HG02885 (cell line): ENCODE measurements around the gene PEX3.

Experiments
- ATAC-seq: cut with Tn5 transposase; IDR thresholded peaks from one replicate; pipeline ENCODE4 v1.9.1; 2021; ENCODE audit warnings: mild to moderate bottlenecking; ENCODE audit not compliant: unreplicated experiment, poor library complexity

Gene PEX3, protein sequence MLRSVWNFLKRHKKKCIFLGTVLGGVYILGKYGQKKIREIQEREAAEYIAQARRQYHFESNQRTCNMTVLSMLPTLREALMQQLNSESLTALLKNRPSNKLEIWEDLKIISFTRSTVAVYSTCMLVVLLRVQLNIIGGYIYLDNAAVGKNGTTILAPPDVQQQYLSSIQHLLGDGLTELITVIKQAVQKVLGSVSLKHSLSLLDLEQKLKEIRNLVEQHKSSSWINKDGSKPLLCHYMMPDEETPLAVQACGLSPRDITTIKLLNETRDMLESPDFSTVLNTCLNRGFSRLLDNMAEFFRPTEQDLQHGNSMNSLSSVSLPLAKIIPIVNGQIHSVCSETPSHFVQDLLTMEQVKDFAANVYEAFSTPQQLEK

DNA sequence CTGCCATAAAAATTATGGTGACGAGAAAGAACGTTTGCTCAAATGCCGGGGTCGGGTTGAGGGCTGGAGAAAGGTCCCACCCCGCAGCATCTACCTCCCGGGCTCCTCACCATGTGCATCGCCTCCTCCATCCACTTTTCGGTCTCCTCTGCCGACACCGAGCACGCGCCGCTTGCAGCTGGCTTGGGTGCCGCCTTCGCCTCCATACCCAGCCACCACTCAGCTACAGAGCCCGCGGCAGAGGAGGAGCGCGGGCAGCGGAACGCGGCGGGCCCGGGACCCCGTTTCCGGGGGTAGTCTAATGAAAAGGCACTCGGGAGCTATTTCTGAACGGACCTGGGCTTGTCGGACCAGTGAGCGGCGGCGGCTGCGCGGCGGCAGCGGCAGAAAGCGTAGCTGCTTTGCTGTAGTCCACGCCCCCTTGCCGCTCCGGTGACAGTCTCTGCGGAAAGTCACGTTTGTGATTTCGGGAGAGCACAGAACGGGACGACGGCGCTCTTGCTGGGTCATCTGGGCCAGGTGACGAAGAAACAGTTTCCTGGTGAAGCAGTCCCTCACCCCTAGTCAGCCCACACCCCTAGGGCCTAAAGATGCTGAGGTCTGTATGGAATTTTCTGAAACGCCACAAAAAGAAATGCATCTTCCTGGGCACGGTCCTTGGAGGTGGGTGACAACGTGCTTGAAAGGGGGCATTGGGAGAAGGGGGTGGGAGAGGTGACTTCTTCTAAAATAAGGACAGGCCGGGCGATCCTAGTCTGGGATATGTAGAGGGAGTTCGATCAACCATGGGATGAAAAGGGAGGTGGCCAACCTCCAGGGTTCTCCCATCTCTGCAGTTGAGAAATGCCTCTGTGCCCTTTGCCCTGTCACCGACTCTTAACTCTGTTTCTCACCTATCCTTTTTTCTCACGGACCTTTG, at the start of gene PEX3, which contains the start of gene ADAT2:
Gene PEX3, plus strand, starts transcription at position 353 of the 919 bp plus-strand sequence. Its CDS starts 238 bp downstream, at position 591.
Gene ADAT2, minus strand, starts transcription at position 243 of the 919 bp plus-strand sequence. Its CDS starts 37 bp downstream, at position 206.
- peak; percentile 97 for ATAC-seq

DNA sequence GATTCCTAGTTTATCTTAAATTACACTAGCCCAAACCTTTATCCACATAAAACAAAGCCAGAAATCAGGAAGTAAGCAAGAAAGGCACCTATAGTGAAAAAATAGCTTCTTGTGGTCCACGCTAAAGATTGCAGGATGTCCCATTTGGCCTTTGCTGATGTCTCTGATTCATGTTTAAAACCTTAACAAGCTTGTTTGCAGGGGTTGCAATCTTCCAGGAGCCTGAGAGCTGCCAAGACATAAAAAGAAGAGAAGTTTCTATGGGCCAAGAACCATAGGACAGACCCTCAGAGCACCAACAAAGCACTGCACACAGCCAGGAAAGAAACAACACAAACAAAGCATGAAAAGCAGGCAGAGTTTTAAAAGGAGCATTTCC, 49.5 kb upstream of the PEX3 start:
- no peak for ATAC-seq

DNA sequence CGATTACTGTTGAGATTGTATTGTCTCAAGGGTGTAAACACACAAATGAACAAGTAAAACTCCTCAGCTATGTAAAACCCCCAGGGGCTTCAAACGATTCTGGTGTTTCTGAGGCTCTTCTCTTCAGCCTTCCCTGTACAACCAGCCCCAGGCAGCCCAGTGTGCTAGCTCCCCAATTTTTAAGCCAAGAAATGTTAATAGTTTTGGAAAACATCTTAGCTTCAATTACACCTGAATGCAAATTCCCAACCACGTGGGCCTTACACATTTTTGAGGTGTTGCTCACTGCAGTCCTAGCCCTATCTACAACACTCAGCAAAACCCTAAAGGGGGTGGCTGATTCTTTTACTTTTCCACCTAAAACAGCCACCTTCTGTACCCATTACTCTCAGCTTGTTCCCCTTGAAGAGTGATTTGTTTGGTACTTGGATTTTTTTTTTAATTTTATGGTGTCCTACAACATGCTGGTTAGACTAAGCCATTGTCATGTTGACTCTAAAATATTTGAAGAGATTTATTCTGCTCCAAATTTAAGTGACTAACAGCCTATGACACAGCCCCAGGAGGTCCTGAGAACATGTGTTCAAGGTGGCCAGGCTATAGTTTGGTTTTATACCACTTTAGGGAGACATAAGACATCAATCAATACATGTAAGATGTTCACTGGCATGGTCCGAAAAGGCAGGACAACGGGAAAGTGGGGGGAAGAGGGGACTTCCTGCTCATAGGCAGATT, 48.8 kb upstream of the PEX3 start:
- ATAC-seq = no peak

DNA sequence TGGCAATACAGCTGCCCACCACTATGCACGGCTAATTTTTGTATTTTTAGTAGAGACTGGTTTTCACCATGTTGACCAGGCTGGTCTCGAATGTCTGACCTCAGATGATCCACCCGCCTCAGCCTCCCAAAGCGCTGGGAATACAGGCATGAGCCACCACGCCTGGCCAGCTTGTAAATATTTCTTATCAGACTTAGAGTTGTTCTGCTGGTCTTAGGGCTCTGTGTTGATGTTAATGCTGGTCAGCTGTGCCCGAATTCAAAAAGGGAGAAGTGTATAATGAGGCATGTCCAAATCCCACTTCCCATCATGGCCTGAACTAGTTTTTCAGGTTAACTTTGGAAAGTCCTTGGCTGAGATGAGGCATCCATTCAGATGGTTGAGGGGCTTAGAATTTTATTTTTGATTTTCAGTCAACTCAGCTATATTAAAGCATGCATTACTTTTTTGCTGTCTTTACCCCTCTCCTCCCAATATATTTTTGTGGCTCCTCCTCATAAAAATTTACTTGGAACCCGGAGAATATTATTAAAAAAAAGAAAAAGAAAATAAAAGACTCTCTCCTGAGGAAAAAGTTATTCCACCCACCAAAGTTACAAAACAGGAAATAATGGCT, 47.8 kb upstream of the PEX3 start:
- no peak for ATAC-seq

DNA sequence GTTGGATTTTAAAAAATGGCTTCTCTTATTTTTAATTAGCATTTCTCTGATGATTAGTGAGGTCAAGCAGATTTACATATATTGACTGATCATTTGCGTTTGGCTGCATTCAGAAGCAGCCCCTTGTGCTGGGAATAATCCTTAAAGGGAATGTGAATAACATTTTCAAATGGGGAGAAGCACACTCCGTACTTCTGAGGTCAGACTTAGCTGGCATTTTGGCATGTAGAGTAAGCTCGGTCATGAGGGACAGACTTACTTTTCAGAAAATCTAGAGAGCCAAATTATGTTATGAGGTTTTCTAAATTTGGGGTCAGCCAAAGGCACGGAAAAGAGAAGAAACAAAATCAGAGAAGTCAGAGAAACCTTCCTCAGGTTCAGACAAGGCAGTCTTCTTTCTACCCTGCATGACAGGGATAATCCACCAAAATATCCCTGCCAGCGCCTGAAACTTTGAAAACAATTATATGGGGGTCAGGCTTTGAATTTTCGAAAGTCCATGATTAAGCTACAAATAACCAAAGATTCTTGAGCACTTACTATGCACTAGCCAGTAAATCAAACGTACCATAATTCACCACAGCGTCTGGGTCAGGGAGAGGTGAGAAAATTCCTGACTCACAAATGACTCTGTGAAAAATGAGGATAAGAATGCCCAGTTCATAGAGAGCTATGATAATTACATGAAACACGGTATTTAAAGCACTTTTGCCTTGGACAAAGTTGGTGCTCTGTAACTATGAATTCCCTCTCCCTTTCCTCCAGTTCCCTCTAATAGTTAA, 45.0 kb upstream of the PEX3 start:
- no peak for ATAC-seq

DNA sequence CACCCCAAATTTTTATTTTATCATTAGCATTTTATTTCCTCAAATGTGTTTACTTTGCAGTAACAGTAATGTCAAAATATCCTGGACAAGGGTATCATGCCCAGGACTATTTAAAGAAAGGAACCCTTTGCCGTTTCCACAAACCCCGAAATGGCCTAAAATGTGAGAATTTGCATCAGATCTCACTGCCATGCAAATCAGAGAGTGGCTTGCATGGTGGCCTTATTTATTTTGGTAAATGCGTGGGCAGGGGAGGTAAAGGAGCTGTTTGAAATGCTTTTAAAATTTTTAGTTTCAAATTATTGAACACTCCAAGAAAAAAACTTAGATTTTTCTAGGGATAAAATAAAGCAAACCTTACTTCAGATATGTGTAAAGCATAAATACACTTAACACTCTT, 43.9 kb upstream of the PEX3 start:
- peak; percentile 66 for ATAC-seq

DNA sequence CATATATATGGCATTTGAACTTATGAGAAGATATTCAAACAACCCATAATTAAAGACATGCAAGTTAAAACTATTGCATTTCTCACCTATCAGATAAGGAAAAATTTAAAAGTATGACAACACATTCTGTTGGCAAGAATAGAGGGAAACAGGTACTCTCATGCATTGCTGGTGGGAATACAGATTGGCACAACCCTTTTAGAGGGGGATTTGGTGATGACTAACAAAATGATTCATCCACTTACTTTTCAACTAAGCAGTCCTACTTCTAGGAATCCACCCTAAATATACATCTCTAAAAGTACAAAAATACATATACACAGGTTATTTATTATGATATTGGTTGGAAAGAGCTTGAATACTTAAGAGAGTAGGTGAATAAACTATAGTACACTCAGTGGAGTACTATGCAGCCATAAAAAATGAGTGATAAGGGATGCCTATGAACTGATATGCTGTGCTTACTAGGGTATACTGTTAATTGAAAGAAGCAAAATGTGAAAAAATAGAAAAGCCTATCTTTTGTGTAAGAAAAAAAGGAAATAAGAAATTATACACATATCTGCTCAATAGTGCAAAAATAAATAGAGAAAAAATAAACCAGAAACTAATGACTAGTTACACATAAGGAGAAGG, 42.3 kb upstream of the PEX3 start:
- no peak for ATAC-seq

DNA sequence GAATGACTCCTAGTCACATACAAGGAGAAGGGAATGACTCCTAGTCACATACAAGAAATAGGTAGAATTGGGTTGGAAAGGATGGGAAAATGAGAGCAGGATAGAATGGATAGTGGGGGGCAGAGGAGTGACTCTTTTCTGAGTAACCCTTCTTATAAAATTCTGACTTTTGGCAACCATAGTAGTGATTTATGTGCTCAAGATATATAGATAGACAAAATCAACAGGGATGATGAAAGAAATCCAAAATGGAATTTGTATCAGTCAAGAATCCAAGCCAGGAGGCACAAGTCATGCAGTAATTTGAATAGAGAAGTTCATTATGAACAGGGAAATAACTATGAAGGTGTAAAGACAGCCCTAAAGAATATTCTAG, 41.8 kb upstream of the PEX3 start:
- ATAC-seq = no peak

DNA sequence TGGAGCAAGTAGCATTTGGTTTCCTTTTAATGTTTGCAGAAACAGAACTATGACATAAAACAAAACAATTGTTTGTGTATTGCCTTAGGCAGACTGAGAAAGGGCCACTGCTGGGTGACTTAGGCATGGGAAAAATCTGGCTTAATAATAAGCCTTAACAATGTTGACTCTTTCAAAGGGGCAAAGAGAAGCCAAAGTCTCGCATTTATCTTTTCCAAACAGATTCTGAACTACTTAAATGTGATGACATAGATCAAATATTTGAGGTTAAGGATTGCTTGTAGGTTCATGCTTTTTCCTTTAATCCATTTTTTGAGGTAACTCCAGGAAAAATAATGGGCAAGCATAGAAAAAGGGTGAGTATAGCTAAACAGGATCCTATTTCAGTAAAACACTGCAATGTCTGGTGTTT, 39.7 kb upstream of the PEX3 start:
- ATAC-seq = no peak

DNA sequence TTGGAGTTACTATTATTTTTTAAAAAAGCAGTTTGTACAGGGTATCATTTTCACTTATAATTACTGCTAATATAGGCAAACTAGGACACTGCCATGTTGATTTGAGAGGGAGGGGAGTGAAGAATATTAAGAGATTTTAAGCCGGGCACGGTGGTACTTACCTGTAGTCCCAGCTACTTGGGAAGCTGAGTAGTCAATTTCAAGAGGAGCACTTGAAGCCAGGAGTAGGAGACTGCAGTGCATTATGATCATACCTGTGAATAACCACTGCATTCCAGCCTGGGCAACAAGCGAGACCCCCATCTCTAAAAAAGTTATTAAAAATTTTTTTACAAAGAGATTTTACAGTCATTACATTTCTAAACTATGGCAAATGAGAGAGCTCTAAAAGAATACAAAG, 35.8 kb upstream of the PEX3 start:
- no peak for ATAC-seq

DNA sequence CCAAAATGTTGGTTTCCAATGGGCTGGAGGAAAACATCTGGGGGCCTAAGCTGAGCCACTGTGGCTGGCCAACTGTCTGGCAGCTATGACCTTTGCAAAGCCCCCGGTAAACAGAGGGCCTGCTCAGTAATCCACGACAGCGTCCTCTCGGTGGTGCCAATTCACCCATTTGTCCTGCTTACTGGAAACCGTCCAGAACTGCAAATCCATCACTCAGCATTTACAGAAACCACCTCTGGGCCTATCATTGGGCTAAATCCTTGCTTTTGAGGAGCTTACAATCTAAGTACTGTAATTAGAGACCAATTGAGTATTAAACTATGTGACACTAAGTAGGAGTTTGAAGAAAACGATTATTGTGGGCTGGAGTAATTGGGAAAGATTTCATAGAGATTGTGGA, 31.1 kb upstream of the PEX3 start:
- no peak for ATAC-seq

DNA sequence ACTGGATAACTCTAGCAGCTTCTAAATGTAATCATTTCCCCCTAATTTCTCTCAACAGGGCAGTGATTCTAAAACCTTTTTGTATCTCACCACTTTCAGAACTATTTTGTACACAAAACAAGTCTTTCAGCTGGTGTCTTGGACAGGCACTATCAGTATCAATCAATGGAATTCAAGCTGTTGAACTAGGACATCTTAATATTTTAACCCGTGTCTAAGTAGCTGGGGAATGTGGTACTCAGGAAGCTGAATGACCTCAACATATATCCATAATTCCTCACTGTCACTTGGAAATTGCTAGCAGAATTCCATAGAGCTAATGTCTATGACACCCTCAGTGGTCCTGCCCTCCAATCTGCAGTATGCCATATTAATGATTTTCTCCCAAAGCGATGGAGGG, 24.6 kb upstream of the PEX3 start:
- no peak for ATAC-seq

DNA sequence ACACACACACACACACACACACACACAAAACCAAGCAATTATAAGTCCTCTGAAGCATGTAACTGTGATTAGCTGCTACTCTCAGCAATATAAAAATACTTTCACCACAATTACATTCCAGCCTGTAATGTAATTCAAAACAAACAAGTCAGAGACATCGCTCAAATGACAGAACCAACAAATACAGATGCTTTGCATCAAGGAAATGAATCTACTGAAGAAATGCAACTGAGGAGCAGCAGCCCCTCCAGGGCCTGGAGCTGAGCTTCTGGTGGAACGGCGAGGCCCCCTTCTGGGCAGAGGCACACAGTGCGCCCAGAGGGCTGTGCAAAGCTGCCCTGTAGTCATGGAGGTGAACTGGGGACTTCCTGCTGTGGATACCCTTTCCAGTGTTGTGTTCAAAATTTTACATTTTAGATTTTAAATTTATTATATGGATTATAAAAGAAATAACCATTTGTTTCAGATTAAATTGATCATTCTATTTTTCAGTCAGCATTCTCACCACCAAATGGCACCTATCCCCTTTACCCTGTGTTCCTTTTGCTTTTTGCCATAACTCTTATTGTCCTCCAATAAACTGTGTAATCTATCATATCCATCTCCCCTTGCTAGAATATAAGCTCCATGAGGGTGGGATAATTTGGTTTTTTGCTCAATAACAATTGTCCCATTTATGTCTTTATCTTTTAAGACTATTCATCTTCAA, 23.3 kb upstream of the PEX3 start:
- peak; percentile 100 for ATAC-seq

DNA sequence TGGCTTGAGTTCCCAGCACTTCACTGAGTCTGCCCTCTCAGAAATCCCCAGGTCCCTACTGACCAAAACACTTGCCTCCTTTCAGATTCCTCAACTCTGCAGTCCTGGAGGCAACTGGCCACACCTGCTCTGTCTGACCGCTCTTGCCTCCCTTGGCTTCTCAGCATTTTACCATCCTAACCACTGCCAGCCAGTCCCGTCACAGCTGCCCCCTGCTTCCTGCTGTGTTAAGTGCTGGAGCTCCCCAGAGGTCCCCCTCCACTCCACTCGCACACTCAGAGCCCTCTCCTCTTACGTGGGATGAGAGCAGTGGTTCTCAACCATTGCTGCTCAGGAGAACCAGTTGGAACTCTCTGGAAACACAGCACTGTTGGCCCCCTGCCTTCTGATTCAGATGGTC, 20.6 kb upstream of the PEX3 start:
- no peak for ATAC-seq

DNA sequence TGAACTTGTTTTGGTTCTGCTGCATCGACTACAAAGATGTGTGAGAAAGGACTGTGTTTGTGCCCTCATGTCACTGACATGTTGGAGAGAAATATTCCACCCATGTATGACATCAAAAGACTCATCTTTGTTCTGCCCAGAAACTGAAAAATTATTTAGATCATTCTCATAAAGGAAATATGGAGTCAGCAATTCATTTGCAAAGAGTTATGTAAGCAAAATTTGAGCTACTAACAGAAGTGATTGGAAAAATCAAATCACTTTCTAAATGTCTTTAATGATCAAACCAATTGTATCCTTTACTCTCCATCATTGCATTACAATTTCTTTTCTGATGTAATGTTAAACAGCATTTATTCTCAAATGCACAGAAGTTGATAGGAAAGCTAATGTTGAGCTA, 19.4 kb upstream of the PEX3 start:
- ATAC-seq = no peak

DNA sequence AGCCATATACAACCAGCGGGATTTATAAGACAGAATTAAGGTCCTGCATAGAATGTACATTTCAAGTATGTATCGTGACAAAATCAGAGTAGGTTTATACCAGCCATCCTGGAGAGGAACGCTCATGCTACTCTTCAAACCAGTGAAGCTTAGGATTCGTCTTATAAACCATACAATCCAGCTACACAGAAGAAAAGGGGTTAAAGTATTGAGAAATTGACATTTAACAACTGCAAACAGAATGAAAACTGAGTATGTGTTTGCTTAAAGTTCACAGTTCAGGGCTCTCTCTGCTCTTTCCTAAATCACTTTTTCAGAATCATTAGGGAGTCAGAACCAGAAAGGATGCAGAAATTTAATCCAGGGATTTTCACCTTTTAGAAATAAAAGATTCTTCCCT, 18.0 kb upstream of the PEX3 start:
- no peak for ATAC-seq

DNA sequence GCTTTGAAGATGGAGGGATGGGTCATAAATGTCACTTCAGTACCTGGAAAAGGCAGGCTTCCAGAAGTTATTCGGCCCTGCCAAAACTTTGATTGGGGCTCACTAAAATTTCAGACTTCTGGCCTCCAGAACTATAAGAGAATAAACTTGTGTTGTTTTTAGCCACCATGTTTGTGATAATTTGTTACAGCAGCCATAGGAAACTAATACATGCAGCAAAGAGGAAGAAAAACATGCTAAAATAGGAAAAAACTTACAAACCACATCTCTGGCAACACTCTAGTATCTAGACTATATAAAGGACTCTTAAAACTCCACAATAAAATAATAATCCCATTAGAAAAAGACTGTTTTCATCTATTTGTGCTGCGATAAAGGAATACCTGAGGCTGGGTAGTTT, 9.6 kb upstream of the PEX3 start:
- ATAC-seq = no peak

DNA sequence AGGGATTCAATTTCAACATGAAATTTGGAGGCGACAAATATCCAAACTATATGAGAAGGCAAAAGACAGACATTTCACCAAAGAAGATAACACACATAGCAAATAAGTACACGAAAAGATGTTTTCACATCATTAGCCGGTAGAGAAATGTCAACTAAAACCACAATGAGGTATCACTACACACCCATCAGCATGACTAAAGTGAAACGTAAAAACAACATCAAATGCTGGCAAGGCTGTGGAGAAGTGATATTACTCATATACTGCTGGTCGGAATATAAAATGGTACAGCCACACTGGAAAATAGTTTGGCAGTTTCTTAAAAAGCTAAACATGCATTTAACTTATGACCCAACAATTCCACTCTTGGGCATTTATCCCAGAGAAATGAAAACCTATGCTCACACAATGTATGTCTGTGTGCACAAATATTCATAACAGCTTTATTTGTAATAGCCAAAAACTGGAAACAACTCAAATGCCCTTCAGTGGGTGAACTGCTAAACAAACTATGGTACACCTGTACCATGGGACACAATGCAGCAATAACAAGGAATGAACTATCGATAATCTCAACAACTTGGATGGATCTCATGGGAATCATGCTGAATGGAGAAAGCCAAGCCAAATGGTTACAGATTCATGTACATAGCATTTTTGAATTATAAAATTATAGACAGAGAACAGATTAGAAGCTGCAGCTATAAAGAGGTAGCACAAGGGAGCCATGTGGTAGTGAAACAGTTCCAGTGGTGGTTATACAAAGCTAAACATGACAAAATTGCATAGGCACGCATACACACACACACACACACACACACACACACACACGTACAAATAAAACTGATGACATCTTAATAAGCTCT, 8.7 kb upstream of the PEX3 start:
- ATAC-seq = peak; percentile 87
